ENCODE data around the gene C1QTNF7.

The C1QTNF7 gene

DNA sequence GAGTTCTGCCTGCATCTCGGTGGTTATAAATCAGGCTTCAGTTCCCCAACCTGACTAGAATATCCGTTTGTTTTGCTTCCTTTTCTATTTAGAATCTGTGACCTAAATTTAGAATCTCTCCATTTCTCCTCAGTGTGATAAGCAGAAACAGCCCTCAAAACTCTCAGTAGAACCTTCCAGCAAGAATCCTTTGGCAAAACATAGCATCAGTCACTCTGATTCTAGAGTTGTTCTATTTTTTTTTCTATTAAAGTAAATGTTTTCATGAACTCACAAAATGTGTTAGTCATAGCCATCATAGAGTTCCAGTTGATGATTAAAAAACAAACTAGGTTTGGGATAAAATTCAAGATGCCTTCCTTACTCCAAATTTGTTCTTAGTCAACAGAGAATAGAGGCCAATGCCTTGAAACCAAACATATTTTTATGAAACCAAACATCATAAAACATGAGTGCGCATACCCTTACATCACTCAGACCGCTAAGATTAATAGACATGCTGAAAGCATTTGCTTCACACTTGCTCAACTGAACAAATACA, 13.2 kb upstream of the C1QTNF7 start:
- no peak for DNase-seq

DNA sequence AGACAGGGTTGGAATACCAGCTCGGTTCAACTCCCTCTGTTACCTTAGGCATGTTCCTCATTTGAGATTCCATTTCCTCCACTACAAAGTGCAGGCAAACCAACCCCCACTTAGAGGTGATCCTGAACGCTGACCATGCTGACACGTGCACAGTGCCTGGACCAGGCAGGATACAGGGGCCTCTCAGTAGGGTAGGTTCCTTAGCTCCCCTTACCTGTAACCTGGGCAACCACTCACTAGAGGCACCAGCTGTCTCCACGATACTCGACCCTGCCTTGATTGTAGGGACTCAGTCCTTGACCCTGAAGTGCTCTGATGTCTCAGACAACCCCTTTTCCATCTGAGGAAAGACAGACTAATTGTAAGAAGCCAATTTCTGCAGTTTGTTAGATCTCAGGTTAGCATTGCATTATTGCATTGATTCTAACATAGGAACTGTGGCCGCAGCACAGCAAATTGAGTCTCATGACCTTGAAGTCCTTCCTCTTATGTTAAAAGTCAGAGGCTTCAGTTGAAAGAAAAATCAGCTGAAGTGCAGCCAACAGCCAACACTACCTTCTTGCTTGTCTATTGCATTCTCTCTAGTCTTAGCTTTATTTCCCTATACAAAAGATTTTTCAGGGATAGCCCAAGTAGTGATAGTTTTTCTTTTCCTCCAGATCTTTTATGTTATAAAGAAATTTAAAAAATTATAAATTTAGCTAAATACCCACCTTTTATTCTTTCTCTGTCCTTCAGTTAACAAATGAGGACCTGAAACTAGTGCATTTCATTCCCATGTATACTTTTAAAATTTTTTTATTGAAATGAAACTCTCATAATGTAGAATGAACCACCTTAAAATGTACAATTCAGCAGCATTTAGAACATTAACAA, 11.2 kb upstream of the C1QTNF7 start:
- DNase-seq, result no peak

DNA sequence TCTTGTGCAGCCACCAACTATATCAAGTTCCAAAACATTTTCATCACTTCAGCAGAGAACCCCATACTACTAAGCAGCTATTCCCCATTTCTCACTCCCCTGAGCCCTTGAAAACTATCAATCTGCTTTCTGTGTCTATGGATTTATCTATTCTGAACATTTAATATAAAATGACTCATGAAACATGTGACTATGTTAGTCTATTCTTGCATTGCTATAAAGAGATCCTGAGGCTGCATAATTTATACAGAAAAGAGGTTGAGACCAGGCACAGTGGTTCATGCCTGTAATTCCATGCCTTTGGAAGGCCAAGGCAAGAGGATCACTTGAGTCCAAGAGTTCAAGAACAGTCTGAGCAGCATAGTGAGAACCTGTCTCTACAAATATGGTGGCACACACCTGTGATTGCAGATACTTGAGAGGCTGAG, 10.6 kb upstream of the C1QTNF7 start:
- no peak for DNase-seq

DNA sequence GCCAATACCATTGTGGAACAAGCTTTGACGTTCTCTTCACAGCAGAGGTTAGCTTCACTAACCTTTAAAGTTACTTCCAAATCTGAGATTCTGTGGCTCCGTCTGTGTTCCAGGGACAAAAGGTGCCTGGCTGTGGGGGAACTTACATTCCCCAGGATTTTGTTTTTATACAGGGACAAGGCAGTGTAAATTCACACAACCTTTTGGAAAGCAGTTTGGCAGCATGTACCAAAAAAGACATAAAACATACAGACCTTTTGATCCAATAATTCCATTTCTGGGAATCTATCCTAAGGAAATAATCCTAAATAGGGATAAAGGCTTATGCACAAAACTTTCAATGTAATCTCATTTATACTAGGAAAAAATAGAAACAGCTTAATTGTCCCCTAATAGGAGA, 8.9 kb upstream of the C1QTNF7 start:
- no peak for DNase-seq

DNA sequence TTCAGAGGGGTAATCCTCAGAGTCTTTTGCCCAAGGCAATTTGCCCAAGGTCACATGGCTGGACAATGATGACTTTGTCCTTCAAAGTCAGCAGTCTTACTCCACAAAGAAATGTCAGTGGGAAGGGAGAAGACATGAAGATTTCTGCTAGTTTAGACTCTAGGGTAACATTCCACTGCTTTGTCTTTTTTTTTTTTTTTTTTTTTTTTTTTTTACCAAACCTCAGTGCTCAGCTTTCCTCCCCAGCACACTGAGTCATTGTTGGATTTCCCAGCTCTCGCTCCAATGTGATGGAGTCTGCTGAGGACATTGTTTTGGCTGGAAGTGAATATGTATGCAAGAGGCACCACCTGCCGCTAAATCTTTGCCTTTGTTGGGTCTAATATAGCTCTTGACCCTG, 7.2 kb upstream of the C1QTNF7 start:
- no peak for DNase-seq

DNA sequence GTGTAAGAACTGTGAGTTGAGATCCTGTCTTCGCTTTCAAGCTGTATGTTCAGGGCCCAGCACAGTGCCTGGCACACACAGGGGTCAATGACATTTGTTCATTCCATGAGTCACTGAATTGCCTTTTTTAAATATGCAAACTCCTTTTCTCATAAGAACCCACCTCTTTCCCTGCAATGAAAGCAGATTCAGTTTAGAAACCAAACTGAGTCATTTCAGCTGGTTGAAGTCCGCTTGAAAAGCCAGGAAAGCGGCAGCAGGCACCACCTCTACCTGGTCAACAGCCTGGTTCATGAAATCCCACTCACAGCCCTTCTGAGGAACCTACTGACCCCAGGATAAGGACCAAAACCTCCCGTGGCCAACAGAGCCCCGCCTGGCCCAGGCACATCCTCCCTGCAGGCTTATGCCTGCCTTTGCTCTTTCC, 4.5 kb upstream of the C1QTNF7 start:
- no peak for DNase-seq

DNA sequence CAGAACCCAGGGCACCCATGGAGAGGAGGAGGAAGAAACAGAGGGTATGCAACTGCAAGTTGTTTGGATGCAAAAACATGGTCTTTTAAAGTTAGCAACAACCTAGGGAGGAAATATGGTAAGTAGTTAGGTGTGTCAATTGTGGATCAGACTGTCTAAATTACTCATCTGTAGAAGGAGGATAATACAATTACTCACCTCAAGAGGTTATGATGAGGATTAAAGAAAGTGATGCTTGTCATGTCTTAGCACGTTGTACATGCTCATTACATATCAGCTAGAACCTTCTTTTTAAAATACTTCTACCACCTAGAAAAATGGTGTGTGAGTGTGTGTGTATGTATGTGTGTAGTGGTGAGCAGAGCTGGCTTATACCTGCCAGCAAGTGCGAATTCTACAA, 2.3 kb upstream of the C1QTNF7 start:
- no peak for DNase-seq

DNA sequence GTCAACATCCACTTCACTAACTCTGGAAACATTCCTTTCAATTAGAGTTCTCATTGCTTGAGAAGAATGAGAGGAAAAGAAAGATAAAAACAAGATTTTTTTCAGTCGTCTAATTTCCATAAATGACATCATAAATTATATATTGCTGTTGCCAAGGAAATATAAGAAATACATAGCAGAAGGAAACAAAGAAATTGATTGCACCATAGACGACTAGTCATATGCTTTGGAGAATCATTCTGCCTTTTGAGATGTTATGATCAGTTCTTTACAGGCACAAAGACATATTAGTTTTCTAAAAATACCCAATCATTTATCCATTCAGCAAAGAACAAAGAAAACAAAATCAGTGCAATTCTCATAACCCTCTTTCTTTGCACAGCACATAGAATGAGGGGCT, 672 bp upstream of the C1QTNF7 start:
- DNase-seq, result no peak

DNA sequence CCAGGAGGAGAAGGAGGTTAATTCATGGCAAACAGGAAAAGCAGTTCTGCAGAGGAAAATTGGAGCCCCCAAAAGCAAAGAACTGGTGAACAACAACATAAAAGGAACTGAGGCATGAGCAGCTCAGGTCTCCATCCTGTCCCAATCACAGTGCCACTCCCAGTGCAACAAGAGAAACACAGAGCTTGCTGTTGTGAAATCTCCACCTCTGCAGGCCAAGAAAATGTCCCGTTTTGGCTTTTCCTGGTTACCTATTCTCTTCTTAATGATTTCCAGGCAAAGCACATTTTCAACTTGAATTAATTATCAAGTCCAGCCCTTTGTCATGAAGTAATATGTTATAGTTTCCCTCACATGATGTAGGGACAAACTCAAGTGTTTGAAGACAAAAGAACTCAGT, 778 bp downstream of the C1QTNF7 start:
- DNase-seq, result no peak

DNA sequence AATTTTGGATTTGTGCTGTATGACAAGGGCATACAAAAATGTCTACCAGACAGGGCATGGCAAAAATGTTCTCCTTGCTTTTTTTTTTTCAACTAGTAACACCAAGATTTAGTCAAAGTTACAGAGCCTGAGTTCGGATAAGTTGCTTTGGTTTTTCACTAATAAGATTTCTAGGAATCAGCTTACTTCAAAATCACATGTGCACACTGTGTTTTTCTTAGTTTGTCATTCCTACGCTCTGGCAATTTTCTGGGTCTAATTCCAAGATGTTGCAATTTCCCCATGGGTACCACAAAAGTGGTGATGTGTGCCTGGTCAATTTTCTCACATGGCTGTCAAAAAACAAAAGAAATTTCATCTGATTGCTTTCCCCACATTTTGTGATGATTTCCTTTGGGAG, 6.3 kb downstream of the C1QTNF7 start:
- DNase-seq, result no peak

DNA sequence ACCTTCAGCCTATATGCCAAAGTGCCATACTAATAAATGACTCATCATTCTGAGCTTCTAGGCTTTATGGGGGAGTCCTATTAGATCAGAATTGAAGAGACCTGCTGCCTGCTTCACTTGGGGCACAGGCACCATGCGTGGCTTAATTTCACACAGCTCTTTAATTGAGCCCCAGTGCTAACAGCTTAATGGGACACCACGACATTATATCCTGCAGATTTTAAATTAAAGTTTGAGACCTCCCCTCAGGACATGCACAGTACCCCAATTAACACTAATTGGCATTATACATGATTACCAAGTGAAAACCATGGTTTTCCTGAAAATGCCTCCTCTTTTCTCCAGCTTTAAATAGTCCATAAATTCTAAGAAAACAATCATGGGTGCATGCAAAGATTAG, 6.8 kb downstream of the C1QTNF7 start:
- DNase-seq, result no peak

DNA sequence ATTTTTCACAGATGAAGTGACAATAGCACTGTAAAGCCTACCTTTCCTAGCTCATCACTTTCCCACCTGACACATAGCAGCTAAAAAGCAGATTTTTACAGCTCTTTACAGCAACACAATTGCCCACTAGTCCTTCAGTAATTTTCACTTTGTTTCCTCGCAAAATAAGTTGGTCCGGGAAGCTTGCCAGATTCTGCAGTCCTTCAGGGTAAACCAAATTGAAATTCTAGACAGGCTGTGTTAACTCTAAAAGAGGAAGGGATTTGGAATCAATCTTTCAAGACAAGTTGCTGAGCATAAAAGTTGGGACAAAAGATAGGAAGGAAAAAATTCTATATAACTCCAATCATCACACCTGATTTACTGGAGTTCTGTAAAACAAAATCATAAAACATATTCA, 8.7 kb downstream of the C1QTNF7 start:
- DNase-seq, result no peak

DNA sequence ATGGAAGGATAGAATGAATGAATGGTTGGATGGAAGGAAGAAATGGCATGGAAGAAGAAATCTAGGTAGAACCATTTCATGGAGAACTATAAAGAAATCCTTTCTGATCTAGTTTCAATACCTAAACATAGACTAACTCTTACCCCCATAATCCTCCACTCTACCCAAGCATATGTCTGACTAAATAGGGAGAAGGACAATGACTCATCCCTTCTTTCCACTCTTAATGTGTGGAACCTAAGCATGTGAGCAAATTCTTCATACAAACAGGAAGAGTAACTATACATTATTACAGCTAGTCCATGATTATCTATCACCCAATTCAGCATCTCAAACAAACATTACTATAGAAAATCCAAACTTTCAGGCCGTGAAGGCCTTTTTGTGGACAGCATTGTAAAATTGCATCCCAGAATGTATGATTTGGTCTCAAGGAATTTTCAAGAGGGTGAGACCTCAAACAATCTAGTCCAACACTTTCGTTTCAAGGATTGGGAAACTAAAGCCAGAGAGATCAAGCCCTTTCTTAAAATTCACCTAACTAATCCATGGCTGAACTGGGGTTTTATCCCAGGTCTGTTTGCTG, 11.2 kb downstream of the C1QTNF7 start:
- no peak for DNase-seq

DNA sequence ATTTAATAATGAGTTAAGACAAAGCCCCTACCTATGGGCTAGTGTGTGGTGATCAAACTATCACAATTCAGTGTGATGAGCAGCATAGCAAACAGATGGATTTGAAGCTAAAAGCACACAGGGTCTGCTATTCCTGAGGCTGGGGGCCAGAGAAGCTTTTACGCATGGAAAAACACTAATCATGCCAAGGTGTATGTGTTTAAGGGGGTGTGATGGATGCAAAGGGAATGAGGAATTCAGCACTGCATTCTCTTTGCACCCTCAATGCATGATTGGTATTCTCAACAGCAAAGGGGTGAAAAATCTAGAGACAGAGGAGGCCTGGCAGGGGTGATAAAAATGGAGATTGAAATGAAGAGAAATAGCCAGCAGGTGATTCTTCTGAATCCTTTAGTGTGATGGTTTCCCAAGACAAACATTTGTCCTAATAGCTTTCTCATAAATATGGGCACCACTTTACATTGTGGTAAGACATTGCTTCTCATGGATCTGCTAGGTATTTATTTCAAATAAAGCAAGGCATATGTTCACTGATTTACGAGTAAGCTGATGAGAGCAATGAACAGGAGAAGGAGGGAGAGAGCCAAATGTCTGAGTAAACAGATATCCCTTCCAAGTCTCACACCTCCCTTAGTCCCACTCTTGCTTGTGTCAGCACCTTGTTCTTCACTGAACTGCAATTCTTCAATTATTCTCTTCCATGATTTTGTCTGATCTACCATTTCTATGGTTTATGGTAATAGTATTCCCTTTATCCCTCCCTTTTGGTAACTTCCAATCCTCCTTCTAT, 15.7 kb downstream of the C1QTNF7 start:
- no peak for DNase-seq

DNA sequence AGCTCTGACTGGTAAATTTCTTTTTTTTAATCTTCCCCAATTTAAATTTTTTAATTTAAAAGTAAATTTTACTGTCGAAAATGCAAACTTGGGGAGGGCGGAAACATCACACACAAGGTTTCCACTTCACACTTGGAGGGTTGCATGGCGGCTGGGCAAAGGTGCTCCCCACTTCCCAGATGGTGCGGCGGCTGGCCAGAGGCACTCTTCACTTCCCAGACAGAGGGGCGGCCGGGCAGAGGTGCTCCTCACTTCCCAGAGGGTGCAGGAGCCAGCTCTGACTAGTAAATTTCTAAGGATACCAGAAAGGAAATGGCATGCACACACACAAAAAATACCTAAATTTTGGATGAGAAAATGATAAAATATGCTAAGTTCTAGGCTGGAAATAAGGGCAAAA, 16.4 kb downstream of the C1QTNF7 start:
- no peak for DNase-seq

DNA sequence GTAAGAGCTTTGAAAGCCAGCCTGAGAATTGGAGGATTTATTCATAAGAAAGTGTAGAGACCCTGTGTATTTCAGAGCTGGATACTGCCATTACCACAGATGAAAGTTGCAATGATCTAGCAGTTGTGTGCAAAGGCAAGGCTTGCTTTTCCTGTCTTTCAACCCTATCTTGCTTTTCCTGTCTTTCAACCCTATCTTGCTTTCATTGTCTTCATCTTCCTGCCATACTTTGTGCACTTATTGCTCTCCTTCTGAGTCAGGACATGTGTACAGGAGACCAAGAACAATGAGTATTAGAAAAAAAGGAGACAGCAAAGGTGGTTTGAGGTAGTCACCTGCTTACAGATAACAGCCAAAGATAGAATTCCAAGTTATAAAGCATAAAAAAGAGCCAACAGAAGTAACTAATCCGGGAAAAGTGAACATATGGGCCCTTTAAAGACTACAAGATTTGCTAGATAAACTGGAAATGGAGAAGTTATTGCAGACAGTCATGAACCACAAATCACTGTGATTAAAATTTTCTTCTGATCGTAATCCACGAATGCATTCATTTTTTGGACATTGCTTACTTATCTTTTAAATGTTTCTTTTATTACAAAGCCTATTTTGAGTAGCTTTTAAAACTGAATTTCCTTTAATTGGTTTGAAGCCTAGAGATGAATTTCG, 17.2 kb downstream of the C1QTNF7 start:
- no peak for DNase-seq

DNA sequence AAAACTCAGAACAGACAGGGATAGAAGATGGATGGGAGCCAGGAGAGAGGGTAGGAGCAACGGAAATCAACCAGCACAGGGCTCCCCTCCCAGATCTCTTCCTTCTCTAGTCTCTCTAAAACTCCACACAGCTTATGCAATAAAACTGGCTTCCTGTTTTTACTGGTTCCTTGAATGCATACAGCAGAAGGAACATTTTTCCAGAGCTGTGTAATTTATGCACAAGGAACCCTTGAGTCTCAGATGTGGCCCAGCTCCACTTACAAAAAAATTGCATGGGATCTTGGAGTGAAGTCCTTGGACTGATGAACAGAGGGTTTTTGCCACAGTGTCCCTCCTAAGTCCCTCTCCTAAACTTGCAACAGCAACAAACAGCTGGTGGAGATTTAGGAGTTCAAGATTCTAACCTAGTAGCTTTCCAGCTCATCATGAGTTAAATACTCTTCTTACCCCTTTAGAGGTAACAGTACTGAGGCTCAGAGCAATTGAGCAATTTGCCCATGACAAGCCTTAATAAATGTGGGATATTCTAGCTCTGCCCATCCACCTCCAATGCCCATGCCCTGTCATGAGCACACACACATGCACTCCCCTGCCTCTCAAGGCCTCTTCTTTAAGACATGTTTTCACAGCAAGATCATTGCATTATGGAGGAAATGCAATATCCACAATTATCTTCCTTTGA, 23.5 kb downstream of the C1QTNF7 start:
- DNase-seq, result no peak

DNA sequence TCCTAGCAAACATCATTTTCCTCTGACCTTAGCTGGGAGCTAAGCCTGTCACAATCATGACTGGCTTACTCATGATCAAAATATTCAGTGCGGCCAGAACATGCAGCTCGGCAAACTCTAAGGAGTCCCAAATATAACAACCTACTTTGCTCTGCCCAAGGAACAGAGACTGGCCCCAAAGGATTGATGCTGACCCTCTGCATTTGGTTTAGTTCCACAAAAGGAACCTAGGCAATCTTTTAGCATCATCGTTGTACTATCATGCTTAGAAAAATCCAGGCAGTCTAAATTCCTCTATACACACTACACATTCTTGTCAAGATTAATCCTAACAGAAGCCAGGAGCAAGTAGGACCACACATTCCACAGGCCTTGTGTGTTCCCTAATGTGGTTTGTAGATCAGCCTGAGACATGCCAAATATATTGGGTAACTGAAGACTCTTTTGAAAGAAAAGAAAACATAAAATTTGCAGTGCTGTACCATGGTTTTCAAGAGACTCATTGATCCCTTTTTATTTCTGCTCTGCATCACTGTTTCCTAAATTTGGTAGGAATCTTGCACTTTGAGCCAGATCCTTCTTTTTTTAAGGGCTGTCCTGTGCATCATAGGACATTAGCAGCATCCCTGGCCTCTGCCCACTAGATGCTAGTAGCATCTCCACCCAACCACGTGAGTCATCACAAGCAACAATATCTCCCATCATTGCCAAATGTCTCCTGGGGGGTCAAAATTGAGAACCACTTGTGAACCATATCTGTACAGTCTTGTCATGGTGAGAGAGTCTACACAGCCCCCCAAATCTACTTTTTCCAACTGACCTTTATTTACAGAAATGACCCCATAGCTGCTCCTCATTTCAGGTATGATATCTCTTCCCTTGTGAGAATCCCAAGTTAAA, 24.3 kb downstream of the C1QTNF7 start:
- DNase-seq, result no peak

DNA sequence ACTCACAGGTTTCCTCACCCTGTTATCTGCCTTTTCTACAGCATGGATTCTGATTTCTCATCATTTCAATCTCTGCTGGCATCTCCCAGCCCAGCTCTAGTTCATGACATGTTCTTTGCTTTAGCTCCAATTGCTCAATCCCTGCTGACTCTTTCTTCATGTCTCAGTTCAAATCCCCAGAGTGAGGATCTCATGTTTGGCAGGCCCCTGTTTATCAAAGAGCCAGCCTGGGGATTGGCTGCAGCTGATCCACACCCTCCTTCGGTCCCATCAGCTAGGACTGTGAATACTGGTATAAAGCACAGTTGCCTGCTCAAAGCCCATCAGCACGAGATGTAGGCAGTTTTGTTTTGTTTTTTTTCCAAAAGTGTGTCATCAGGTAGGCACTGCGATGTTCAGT, 27.5 kb downstream of the C1QTNF7 start:
- no peak for DNase-seq

DNA sequence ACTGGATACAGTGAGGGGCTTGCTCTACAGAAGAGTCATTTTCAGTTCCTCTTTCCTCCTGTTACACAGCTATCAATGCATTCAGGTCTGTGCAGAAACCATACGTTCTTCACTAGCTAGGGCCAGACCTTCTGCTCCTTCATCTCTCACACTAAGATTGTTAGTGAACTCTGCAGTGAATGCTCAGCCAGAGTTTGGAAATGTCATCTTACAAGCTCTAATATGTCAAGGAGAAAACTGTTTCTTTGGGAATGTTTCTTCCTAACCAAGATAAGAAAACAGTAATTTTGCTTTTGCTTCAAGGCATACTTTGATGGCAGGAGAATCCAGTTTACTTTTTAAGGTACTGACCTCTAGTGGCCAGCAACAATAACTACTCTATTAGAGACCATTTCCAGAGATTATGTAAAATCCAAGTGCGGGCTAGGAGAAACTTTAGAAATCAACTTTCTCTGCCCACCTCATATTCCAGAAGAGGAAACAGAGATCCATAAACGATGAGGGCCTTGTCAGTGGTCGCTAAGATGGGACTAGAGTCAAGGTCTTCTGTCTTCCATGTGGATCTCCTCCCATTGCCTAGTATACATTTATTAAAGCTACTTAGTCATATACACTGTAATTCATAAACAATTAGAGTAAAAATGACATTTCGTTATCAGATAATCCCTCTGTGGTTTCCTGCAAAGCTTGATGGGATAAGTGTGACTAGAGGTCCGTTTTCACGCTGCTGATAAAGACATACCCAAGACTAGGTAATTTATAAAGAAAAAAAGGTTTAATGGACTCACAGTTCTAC, 29.8 kb downstream of the C1QTNF7 start:
- no peak for DNase-seq
